ENCODE results near the gene TBL1XR1.
"Not testable (repeated sequence)": the region's sequence is repeated elsewhere in the genome, so short reads cannot be mapped to it uniquely, and the experiment has no call there.

Gene TBL1XR1

DNA sequence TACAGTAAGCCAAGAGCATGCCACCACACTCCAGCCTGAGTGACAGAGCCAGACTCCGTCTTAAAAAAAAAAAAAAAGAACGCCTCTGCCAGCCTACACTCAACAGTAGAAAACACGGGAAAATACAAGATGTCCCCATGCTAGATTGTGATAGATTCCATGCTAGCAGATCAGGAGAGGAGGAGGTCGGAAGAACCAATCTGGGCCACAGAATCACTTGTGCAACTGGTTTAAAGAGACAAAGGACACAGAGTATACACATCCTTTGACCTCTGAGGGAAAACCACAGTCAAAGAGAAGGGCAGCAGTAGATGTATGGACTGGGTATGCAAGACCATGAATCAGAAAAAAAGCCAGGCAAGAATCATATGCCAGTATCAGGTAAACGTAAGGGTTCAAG, 15.9 kb downstream of the TBL1XR1 start:
- no peak for DNase-seq (ENCODE audit: low spot score)

DNA sequence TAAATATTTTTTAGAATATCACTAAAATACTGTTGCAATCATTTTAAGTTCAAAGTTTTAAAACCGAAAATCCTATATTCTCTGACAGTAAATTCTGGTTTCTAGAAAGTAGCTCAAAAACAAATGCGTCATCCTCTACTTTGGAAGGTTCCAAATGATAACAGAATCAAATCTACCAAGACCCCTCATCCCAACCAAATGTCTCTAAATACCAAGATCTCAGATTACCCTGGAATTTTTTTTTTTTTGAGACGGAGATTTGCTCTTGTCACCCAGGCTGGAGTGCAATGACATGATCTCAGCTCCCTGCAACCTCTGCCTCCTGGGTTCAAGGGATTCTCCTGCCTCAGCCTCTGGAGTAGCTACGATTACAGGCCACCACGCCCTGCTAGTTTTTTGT, 16.8 kb downstream of the TBL1XR1 start:
- DNase-seq (ENCODE audit: low spot score) = no peak

DNA sequence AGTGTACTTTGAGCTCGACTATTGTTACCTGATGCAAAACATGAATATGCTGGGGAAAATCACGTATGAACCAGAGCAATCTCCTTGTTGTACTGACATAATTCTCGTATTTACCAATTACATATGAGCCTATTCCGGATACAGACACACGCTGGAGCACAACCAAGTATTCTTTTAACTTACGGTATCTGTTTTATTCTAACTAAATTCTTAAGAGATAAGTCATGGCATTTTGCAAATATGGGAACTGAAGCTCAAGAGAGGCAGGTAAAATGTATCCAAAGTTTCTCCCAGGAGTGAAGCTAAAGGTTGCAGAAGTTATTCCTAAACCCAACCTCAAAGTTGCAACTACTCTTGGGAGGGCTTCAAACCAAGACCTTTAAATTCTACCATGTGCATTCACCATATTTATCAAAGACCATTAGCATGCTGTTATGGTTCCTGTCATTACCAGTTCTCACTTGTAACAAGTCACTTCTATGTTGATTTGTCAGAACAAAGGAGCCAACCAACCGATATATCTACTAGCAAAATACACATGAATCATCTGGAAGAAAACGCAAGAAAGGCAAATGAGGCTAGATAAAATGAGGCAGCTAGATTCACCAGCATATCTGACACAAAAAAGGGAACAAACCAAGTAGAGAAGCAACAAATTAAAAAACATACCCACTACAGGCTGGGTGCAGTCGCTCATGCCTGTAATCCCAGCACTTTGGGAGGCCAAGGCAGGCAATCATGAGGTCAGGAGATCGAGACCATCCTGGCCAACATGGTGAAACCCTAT, 17.8 kb downstream of the TBL1XR1 start:
- no peak for DNase-seq (ENCODE audit: low spot score)

DNA sequence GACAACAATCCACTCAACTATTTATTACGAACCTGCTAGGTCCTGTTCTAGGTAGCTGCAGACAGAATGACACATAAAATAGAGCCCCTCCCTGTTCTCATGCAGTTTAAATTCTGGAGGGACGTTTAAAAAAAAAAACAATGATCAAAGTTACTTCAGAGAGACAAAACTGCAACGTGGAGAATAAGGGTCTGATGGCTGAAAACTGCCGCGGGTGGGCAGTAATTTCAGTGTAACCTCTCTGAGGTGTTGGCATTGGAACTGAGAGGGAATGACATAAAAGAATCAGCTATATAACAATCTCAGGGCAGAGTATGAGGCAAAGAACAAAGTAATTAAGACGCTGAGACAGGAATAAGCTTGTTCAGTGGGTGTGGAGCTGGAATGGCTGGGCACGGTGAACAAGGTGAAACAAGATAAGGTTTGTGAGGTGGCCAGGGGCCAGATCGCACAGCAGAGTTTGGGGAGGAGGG, 19.5 kb downstream of the TBL1XR1 start:
- DNase-seq (ENCODE audit: low spot score) = no peak

DNA sequence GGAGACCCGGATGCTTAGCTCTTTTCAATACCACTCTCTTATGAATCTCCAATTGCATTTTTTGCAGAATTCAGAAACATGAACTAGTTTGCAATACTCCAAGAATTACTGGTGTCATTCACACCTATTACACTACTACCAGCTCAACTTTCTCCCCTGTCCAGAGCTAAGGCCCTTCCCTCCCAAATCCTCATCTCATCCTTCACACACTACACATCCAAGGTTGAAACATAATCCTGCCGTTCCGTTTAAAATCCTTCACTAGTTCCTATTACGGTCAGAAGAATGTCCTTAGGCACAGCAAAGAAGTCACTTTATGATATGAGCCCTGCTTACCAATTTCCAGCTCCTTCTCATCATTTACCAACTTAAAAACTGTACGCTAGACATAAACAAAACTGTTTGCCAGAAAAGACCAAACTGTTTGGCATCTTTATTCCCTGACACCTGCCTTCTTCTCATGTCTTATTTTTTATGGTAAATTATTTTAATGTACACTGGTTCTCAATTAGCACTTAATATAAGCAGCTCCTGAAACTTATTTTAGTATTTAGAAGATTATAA, 22.6 kb downstream of the TBL1XR1 start:
- DNase-seq (ENCODE audit: low spot score) = no peak

DNA sequence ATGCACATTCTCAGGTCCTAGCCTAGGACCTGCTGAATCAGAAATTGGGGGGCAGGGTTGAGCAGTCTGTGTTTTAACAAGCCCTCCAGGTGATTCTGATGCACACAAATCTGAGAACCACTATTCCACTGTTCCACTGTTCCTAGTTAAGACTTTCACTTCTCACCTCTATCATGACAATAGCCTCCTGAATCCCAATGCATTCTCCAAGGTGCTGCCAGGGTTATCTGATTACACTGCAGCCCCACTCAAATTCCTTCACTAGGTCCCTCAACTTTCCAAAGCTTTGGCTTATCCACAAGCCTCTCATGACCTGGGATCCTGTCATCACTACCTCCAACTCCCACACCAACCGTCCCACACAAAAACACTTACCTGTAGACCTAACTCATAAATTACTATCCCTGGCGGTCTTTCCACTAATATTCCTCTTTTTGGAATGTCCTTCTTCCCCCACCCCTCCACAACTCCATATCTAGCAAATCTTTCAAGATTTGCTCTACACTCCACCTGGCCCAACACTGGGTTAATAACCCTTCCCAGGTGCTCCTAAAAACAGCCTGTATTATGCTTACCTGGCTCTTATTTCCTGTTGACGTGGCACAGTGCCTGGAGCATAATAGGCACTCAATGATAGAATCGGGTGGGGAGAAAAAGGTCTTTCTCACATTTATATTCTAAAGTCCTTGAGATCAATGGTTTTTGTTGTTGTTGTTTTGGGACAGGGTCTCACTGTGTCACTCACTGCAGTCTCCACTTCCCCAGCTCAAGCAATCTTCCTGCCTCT, 27.2 kb downstream of the TBL1XR1 start:
- DNase-seq (ENCODE audit: low spot score) = no peak

DNA sequence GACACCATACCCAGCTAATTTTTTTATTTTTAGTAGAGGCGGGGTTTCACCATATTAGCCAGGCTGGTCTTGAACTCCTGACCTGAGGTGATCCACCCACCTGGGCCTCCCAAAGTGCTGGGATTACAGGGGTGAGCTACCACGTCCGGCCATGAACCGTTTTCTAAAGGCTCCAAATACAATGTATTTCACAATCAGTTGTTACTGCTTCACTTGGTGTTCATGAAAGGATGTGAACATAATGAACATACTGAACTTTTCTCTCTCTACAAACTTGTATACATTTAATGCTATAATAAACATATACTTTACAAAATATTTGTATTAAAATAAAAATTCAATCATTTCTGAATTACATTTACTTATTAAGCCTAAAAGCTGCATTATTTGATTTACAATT, 28.9 kb downstream of the TBL1XR1 start:
- no peak for DNase-seq (ENCODE audit: low spot score)

DNA sequence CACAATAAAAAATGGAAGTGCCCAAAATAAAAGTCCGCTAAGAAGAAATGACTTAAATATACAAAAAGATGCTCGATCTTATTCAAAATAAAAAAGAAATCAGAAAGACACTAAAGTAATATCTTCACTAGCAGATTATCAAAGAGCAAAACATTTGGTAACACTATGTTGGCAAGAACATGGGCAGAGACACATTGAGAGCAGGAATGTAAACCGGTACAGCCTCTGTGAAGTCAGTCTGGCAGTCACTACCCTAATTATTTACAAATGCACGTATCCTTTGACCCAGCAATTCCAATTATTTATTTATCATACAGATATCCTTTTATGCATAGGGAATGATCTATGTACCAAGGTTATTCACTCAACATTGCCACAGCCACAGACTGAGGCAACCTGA, 34.5 kb downstream of the TBL1XR1 start:
- no peak for DNase-seq (ENCODE audit: low spot score)

DNA sequence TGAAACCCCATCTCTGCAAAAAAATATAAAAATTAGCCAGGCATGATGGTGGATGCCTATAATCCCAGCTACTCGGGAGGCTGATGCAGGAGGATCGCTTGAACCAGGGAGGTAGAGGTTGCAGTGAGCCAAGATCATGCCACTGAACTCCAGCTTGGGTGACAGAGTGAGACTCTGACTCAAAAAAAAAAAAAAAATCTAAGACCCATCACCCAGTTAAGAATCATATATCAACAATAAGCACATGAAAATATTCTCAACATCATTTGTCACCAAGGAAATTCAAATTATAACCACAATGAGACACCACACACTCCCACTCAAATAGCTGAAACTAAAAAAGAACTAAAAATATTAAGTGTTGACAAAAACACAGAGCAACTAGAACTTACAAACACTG, 35.7 kb downstream of the TBL1XR1 start:
- DNase-seq (ENCODE audit: low spot score) = not testable (repeated sequence)

DNA sequence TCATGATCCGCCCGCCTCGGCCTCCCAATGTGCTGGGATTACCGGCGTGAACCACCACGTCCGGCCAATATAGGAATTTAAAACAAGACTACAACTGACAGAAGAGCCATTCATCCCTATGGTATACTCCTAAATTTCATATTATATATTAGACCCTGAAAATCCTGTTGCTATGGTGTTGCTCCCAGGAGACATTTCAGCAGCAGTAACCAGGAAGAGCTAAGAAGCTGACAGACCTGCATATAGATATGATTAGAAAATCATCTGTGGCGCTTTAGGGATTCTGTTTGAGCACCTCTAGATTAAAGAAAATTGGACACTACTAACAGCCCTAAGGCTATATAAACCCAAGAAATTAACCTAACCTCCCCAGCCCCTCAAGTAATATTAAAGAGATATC, 38.8 kb downstream of the TBL1XR1 start:
- no peak for DNase-seq (ENCODE audit: low spot score)

DNA sequence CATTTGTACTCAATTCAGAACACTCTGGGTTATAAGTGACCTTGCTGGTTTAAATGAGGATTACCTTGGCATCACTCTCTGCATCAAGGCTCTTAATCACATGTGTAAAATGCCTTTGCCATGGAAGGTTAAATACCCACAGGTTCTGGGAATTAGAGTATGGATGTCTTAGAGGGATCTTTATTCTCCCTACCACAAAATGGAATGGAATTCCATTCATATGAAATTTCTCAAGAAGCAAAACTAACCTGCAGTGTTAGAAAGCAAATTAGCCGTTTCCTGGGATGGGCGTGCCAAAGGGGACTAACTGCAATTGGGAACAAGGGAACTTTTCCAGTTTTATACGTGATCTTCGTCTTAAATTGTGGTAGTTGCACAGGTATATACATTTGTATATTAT, 39.8 kb downstream of the TBL1XR1 start:
- DNase-seq (ENCODE audit: low spot score) = no peak

DNA sequence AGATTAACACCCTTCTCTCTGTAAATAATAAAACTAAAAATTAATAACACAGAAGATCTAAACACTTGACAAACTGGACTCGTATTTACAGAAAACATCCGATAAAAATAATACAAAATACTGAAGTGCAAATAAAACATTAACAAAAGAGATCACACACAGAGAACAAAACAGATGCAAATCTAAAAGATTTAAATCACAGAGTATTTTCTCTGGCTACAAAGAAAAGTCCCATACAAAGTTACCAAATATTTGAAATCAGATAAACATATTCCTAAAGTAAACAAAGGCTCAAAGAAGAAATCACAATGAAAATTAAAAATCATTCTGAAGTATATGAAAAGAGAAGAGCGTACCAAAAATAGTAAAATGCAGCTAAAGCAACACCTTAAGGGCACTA, 42.5 kb downstream of the TBL1XR1 start:
- no peak for DNase-seq (ENCODE audit: low spot score)

DNA sequence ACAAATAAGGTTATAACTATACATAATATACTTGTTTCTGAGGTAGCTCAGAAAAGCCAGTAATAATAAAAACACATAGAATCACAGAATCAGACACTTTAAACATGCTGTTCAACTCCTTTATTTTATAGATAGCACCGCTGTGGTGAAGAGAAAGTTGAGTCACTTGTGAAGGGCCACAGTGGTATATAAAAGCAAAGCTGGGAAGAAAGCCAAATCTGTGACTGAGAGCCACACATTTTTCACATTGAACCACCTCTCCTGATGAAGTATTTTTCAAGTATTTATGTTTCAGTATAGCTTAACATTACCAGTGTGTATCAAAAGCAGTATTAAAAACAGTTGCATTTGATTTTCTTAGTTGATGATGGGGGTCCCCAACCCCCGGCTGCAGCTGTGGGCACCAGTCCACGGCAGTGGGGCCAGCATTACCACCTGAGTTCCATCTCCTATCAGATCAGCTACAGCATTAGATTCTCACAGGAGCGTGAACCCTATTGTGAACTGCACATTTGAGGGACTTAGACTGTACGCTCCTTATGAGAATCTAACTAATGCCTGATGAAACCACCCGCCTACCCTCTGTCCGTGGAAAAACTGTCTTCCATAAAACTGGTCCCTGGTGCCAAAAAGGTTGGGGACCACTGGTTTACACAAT, 46.2 kb downstream of the TBL1XR1 start:
- DNase-seq (ENCODE audit: low spot score) = no peak

DNA sequence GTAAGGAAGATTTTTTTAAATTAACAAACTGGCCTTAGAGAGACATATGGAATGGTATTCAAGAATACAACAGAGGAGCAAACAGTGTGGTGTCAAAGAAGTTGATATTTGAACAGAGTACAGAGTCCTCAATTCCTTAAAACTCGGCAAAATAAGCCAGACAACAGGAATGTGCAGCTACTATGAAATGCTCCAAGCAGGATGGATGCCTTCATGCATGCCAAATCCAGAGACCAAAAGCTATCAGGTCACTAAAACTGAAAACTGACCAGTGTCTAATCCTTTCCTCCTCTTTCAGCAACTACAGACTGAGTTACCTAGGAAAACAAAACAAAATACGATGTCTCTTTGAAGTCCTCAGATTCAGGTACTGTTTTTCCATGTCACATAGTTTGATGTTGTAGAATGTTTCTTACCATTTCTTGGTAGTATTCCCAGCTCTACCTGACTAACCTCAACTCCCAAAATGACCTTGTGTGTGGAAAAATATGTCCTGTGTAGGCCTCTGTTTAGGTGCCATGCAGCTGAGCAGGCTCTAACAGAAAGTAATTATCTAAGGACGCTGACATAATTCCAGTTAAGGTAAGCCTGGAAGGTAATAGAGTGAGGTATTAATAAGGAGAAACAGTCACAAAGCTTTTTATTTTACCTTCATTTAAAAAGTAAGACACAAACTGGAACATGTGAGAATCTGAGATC, 46.9 kb downstream of the TBL1XR1 start:
- DNase-seq (ENCODE audit: low spot score) = no peak

DNA sequence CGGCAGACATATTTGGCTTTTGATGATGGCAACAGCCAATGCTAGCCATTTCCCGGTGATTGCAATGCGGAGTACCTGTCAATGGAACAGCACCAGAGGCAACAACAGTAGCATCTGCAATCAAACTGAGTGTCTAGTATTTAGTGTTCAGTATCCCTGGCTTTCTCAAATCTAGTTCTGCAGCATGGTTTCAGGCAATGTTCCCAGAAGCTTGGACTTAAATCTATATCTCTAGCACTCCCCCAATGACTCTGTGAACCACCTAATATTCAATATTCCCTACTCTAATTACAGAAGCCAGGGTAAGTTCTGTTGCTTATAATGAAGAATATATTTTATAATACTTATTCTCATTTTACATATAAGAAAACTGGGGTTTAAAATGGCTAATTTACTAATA, 48.2 kb downstream of the TBL1XR1 start:
- DNase-seq (ENCODE audit: low spot score) = no peak

DNA sequence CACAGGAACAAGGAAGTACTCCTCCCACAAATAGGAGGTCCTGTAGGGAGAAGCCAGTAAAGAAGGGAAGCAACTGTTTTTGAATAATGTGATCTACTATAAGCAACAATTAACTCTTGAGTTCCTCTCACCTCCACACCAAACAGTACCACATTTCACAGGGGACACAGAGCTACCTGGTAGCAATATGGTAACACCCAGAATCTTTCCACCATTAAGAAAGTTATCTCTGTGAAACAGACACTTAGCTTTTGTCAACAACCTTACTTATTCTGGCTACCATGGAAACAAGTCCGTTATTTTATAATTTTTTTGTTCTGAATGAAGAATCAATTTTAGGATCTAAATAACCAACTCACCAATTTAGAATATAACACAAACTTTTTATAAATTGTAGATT, 49.5 kb downstream of the TBL1XR1 start:
- no peak for DNase-seq (ENCODE audit: low spot score)

DNA sequence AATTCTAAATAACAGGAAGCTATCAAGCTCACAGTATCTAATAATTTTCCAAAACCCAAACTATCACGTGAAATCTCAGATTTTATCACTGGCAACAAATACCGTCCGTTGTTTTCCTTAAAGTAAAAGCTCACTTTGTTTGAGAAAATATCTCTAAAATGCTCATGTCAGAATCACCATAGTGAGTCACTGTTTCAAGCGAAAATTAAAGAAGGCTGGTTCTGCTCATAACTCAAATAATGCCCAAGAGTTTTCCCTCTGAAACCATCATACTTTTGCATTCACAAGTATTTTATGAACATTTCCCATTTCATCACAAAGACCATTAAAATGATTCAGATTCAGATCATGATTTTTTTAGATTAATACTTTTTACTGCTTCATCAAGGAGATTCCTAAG, 50.6 kb downstream of the TBL1XR1 start:
- DNase-seq (ENCODE audit: low spot score) = no peak

DNA sequence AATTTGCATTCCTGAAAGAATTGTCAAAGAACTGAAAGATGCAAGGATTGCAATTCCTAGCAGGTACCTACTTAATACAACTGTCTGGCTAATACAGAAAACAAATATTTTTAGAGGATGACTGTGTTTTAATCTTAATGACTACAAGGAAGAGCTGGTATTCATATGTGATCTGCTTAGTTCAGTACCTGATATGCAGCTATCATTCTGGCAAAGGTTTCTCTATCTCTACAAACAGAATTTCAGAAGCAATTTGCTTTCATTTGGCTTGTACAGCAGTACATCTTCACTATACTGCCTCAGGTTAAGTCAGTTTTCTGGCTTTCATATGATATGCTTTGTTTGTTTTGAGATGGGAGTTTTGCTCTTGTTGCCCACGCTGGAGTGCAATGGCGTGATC, 51.3 kb downstream of the TBL1XR1 start:
- DNase-seq (ENCODE audit: low spot score) = no peak

DNA sequence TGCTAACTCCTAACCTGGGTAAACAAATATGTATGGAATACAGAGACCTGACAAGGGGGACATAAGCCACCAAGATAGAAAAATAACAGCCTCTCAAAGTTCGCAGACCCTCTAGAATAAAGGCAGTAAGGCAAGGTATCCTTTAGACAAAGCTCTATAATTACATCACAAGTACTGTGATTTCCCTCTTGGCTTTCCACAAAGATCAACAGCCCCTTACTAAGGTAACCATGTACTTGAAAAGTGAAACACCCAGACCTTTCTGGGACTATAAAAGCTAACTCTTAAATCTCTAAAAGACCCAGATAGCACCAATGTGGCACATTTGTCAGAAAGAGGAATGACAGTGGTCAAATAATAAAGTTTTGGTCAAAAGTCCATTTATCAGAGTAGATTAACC, 51.9 kb downstream of the TBL1XR1 start:
- DNase-seq (ENCODE audit: low spot score) = no peak

DNA sequence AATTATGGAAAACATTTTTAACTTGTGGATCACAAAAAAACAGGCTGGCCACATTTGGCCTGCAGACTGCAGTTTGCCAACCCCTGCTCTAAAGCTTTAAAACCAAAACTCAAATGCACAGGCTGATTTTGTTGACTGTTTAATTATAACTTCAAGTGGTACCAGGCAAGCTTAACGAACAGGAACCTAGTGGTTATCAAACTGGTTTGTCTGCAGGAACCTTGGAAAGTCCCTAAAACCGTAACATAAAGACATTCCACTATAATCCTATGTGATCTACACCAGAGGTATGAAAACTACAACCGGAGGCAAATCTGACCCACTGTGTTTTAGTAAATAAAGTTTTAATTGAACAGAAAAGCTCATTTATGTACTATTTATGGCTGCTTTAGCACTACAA, 52.4 kb downstream of the TBL1XR1 start:
- DNase-seq (ENCODE audit: low spot score) = no peak

DNA sequence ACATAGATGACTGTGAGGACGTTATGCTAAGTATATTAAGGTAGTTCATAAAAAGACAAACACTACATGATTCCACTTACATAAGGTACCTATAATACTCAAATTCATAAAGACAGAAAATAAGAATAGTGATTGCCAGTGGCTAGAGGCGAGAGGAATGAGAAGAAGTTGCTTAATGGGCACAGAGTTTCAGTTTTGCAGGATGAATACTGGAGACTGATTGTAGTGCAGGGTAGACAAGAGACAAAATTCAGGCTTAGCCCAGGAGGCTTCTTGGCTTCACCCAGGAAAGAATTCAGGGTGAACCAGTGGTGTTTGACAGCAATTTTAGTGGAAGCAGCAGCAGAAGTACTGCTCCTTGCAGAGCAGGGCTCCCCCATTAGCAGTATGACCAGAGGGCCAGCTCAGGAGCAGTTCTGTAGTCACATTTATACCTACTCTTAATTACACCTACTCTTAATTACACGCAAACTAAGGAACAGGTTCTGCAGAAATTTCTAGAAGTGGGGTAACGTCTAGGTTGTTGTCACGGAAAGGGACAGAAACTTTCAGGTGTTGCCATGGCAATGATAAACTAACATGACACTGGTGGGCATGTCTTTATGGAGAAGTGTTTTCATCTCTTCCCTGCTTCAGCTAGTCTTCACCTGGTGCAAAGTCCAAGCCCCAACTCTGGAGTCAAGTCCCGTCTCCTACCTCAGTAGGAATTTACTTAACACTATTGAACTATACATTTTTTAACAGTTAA, 55.2 kb downstream of the TBL1XR1 start:
- no peak for DNase-seq (ENCODE audit: low spot score)

Data from Ammon's horn (tissue), 1 donor.